ENCODE data around the gene SLC5A11.
A peak's percentile ranks its signal among the peaks of the same experiment; 100 is the strongest.
"Not testable (repeated sequence)": the region's sequence is repeated elsewhere in the genome, so short reads cannot be mapped to it uniquely, and the experiment has no call there.

The SLC5A11 gene

GRCh38 chr16:24845726-24846547, at the start of gene SLC5A11:
Gene SLC5A11, plus strand, starts transcription at chr16:24845963. Its CDS starts 12,681 bp downstream, at chr16:24858644.
- no peak for DNase-seq

DNA sequence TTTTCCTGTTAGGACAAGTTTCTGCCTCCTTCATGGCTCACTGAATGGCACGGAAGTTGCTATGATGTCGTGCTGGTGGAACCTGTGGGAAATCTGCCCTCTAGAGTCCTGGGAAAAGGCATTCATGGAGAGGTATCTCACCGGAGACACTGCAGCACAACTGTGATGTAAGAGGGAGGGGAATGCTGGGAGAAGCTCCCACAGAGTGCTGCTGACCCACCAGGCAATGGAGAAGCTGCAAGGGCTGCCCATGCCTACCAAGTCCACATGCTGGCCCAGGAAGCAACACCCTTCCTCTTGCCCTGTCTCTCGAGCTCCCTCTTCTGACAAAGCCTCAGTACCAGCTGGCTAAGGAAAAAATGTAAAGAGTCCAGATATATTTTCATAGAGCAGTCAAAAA, 45.2 kb upstream of the SLC5A11 start:
- DNase-seq, result no peak

DNA sequence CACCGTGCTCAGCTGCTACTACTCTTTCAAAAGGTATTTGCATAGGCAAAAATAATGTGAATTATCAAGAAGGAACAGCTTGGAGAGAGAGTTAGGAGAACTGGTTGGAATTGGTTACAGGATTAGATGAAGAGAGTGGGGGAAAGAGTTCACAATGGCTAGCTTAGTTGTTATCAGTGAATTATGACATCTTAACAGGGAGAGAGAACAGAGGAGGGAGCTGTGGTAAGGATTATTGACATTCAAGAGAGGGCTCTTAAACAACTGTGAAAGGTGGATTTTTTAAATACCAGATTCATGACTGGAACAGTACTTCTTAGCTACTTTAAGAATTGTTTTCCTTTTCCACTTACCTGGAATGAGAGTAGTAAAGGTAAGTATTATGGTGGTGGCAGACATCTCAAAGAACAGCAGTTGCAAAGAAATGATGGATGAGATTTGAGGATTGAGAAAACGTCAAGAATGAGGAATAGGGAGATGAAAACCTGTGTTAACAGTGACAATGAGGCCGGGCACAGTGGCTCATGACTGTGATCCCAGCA, 43.9 kb upstream of the SLC5A11 start:
- no peak for DNase-seq

- DNase-seq, result no peak
Measured at GRCh38 chr16:24805484-24805883, 40.3 kb upstream of the SLC5A11 start.

GRCh38 chr16:24807301-24807700, 38.5 kb upstream of the SLC5A11 start:
- no peak for DNase-seq

- no peak for DNase-seq
Measured at GRCh38 chr16:24810951-24811843, 34.6 kb upstream of the SLC5A11 start.

GRCh38 chr16:24812813-24813212, 33.0 kb upstream of the SLC5A11 start:
- DNase-seq, result not testable (repeated sequence)

DNA sequence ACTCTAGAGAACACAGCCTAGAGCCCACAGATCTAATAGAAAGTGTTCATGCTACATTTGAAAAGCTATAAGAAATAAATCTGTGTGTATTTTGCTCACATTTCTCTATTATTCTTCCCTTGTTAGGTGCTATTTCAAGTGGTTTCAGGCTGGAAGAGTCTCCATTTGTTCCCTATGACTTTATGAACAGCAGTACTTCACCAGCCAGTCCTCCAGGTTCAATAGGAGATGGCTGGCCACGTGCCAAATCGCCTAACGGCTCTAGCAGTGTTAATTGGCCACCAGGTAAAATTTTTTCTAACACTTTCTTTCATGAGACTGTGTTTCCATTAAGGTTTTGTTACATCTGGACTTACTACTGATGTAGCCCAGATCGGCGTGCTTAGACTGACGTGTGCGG, 30.7 kb upstream of the SLC5A11 start:
- DNase-seq, result peak; percentile 11

- DNase-seq, result no peak
Measured at GRCh38 chr16:24816688-24817087, 29.1 kb upstream of the SLC5A11 start.

DNA sequence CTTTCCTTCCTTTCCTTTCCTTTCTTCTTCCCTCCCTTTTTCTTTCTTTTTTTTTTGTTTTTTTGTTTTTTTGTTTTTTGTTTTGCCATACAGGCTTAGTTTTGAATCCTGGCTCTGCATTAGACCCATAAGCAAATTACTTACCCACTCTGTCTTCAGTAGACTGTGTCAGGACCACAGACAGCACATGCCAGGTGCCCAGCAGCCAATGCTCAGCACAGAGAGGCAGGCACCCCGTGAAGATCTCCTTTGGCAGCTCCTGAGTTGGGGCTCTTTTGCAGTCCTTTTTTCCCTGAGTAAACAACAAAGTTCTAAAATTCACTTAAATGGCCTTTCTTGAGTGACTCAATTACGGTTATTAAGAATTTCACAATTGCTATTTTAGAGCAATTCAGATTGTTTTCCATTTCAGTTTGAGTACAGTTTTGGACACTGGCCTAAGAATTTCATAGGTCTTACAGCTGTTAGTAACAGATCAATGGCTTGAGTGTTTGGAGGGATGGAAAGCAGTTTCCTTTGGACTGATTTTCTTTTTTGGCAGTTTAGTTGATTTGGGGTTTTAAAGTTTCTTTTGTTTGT, 26.2 kb upstream of the SLC5A11 start:
- DNase-seq, result no peak

GRCh38 chr16:24820522-24820921, 25.2 kb upstream of the SLC5A11 start:
- DNase-seq, result no peak

DNA sequence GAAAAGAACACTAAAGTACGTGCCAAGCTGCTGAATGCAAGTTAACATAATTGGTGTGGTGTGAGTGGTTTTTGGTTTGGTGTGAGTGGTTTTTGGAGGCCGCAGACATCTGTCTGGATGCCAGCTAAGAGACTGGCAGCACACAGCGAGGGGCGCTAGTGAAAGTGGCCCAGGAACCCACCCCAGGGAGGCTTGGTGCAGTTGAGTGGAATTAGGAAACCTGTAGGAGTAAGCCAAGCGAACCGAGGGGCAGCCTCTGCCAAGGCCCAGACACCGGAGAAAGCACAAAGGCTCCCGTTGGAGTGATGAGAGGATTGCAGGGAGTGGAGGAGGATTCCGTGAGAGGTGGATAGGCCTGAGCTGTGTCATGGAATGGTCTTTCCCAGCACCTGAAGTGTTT, 24.6 kb upstream of the SLC5A11 start:
- no peak for DNase-seq

- no peak for DNase-seq
Measured at GRCh38 chr16:24822542-24822941, 23.2 kb upstream of the SLC5A11 start.

DNA sequence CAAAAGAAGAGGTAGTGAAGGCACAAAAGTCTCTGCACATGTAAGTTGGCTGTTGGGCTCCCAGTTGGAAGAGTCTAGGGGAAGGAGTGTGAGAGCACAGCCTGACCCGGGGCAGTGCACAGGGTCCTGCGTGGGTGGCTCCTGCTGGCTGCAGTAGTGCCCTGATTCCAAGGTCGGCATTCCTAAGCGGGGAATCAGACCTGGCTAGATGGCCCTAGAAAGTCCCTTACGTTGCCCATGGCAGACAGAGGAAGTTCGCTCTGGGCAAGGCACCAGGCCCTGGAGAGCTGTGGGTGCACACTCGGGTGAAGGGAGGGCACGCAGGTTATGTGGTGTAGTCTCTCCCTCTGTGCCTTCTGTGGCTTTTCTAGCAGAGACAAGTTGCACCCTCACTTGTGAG, 22.8 kb upstream of the SLC5A11 start:
- no peak for DNase-seq

- DNase-seq, result no peak
Measured at GRCh38 chr16:24825696-24826095, 20.1 kb upstream of the SLC5A11 start.

DNA sequence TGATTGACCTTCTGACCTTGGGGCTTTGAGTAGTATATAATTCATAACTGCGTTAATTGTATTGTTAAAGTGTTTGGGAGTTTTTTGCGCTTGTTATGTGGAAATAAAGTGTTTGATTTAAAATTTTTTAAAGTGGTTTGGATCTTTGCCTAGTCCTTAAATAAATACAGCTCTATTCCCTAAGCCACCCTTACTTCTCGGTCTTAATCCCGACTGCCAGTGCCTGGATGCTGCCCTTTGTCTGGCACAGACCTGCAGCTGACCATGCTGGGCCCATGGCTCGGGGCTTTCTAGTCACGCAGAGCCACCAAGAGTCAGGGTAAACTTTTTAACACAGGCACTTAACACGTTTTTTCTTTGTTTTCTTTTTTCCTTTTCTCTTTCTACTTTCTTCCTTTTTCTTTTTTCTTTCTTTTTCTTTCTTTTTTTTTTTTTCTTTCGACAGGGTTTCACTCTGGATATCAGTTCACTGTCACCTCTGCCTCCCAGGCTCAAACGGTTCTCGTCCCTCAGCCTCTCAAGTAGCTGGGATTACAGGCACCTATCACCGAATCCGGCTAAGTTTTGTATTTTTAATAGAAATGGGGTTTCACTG, 19.6 kb upstream of the SLC5A11 start:
- DNase-seq, result no peak

DNA sequence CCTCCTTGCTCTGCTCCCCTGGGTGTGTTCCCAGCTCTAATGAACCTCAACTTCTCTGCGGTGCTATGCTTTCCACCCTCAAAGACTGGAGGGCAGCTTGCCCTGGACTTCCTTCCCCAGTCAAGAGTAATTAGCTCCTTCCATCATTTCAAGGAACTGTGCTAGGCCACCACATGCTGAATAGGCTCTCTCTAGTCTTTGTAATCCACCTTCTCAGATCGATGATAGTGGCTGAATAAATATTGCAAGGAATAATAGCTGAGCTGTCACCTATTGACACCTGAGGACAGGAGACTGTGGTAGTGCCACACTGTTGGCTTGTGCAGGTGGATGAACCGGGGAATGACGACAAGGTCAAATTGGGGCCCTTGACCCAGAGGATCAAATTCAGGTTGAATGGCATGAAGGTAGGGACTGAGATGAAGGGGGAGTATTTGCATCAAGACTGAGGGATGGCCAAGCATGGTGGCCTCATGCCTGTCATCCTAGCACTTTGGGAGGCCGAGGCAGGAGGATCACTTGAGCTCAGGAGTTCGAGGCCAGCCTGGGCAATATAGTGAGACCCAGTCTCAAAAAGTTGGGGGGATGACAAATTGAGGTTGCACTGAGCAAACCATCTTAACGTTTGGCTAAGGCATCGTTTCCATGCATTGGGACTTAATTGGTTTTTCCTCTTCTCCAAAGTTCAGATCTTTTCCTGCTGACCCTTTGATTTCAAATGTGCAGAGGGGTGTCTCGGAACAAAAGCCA, 18.8 kb upstream of the SLC5A11 start:
- no peak for DNase-seq

DNA sequence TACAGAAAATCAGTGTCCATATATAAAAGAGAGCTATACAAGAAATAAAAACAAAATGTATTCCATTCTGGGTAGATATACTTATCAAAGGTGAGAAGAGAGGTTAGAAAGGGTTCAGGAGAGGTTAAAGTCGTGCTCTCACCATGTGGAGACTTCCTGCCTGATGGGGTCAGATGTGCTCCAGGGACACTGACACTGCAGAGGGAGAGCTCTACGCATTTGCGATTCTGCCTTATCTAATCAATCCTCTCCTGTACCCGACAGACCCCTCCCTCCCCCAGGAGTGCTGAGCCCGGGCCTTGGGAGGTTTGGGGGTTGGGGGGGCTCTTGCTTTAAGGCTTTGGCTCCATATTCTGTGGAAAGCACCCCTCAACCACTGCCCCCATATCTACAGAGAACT, 16.6 kb upstream of the SLC5A11 start:
- no peak for DNase-seq

DNA sequence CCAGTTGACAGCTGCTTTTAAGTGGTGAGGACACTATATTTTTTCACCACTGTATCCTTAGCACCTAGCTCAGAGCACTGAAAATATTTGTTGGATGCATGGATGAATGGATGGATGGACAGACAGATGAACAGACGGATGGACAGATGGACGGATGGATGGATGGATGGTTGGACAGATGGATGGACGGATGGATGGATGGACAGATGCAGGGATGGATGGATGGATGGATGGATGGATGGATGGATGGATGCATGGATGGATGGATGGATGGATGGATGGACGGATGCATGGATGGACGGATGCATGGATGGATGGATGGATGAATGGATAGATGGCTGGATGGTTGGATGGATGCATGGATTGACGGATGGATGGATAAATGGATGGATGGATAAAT, 12.4 kb upstream of the SLC5A11 start:
- no peak for DNase-seq

GRCh38 chr16:24834459-24835335, 11.1 kb upstream of the SLC5A11 start:
- DNase-seq, result no peak

GRCh38 chr16:24836836-24837235, 8.9 kb upstream of the SLC5A11 start:
- DNase-seq, result no peak

Measured in NCI-H1092 (cell line).